Stimulated activated CD8-positive, alpha-beta memory T cell treated with anti-CD3 and anti-CD28 coated beads, Interleukin-4, amount 100 ng/mL, for 4 hours (primary cell): ENCODE data around the gene KLHL6.
A peak's percentile ranks its signal among the peaks of the same experiment; 100 is the strongest.
"Not testable (repeated sequence)": the region's sequence is repeated elsewhere in the genome, so short reads cannot be mapped to it uniquely, and the experiment has no call there.

Experiments
- DNase-seq, 2 donors: peaks; one replicate each; pipeline ENCODE4 v3.0.0-alpha.2; 2020; ENCODE audit warnings: low read depth in 2 of 2, low spot score in 1 of 2

KLHL6 gene

GRCh38 chr3:183448369-183449128 lies 107.0 kb downstream of the KLHL6 start:
- no peak for DNase-seq

GRCh38 chr3:183447206-183448001 lies 108.1 kb downstream of the KLHL6 start:
- peak; percentile 30 to 31 for DNase-seq

DNA sequence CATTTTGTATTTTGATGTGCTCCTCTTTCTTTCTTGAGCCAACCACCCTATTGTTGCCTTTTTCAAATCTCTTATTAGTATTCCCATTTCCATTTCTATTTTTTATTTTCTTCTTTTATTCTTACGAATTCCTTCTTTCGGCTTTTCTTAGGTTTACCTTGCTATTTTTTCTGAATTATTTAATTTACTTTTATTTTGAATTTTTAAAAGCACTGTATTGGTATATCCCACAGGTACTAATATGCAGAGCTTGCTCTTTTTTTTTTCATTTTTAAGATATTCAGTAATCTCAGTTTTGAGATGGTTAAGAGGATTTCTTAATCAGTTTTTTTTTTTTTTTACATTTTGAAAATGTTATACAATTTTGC lies 108.7 kb downstream of the KLHL6 start:
- DNase-seq = no peak

GRCh38 chr3:183444748-183445147 lies 110.8 kb downstream of the KLHL6 start:
- DNase-seq = no peak

DNA sequence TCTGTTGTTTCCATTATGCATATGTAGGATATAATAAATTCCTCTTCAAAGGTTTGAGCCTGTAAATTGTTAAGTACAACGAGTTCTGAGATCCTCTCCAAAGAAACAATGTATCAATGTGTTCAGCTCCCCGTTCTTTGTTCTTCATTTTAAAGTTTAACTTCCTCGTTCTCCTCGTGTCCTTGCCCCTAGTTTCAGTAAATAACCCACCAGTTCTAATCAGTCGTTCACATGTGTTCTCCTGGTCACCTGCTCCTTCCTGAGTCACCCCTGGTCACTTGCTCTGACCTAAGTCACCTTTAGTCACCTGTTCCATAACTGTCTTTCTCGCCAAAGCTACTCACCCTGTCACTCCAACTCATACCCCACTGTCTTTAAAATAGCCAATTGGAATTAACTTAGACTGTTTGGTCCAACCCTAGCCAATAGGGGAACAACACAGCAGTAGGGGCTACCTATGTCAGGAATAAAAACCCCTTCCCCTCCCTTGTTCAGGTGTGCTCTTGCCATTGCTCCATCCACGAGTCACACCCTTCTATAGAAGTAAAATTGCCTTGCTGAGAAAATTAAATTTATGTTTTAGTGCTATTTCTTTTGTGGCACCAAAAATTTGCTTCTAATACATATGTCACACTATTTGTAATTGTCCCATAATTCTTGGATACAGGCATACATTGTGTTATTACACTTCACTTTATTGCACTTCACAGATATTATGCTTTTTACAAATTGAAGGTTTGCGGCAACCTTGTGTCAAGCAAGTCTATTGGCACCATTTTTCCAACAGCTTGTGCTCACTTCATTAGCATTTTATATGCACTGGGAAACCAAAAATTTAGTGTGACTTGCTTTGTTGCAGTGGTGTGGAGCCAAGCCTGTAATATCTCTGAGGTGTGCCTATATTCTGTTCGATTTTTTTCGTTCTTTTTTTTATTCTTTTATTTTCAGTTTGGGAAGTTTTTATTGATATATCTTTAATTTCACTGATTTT lies 111.8 kb downstream of the KLHL6 start:
- no peak for DNase-seq

- no peak for DNase-seq
Measured at GRCh38 chr3:183442994-183443393, 112.5 kb downstream of the KLHL6 start.

DNA sequence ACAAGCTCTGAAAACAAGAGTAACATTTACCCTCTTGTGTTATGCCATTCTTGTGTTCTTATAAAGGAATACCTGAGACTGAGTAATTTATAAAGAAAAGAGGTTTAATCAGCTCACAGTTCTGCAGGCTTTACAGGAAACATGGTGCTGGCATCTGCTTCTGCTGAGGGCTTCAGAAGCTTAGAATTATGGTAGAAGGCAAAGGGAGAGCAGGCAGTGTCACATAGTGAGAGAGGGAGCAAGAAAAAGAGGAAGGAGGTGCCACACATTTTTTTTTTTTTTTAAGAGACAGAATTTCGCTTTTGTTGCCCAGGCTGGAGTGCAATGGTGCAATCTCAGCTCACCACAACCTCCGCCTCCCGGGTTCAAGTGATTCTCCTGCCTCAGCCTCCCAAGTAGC lies 115.0 kb downstream of the KLHL6 start:
- not testable (repeated sequence) for DNase-seq

GRCh38 chr3:183439515-183439914 lies 116.0 kb downstream of the KLHL6 start:
- no peak for DNase-seq

- no peak for DNase-seq
Measured at GRCh38 chr3:183438735-183439134, 116.8 kb downstream of the KLHL6 start.

DNA sequence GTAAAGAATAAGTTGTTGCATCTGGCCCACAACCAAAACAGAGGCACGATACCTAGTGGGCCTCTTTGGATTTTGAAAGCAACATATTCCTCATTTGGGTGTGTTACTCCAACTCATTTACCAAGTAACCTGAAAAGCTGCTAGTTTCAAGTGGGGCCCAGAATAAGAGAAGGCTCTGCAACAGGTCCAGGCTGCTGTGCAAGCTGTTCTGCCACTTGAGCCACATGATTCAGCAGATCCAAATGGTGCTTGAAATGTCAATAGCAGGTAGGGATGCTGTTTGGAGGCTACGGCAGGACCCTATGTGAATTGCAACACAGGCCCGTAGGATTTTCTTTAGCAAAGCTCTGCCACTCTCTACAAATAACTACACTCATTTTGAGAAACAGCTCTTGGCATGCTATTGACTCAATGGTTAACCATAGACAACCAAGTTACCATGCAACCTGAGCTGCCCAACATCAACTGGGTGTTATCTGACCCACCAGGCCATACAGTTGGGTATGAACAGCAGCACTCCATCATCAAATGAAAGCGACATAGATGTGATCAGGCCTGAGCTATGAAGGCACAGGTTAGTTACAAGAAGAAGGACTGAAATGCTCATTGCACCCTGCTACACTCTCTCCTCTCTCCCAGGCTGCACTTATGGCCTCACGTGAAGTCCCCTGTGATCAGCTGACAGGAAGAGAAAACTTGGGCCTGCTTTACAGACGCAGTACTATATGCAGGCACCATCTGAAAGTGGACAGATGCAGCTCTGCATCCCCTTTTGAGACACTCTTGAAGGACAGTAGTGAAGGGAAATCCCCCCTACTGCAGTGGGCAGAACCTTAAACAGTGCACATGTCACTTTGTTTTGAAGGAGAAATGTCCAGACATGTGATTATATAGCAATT lies 117.6 kb downstream of the KLHL6 start:
- no peak for DNase-seq
